K562 (cell line): ENCODE measurements around the gene CCDC167. TPM values are rescaled to one million over a fixed set of nuclear protein-coding genes. Genes with fewer than 3 reads are reported as not detected.
A peak's percentile ranks its signal among the peaks of the same experiment; 100 is the strongest.

Experiments used
- ATAC-seq: fragments of 200-7000 bp; cut with Tn5 transposase; 3 replicates; pipeline ENCODE4 v1.9.1; 2020; ENCODE audit warnings: moderate library complexity
- BruUV-seq: library from RNA; stranded (reverse); fragments of 400-500 nt; replicated peaks from 2 replicates; lab custom pipeline; 2021; lab: Mats Ljungman, UMichigan
- CTCF ChIA-PET: fragments of 300-600 bp; formaldehyde crosslinking; extraction: SDS; loops from one replicate; lab custom pipeline; 2021; ENCODE audit warnings: low intra/inter-chr PET ratio; lab: Yijun Ruan, JAX
- POLR2A ChIA-PET: fragments of 300-600, 350-650 bp; sonication (Branson Sonifier 250); formaldehyde crosslinking; extraction: SDS; loops from one replicate; lab custom pipeline; 2021; ENCODE audit warnings: antibody characterized with exemption, inconsistent platforms; lab: Yijun Ruan, JAX
- DNase-seq, 4 experiments: peaks; one replicate each; pipeline versions ENCODE4 v3.0.0 to v3.0.0-alpha.2; 2011 to 2018; ENCODE audit warnings: low spot score in 3 of 4, mixed read lengths in 3 of 4; ENCODE audit errors: extremely low read depth in 1 of 4
- FAIRE-seq: peaks from 2 replicates; lab custom pipeline; 2011; peaks lifted over from hg19 to GRCh38; lab: Jason Lieb, UNC
- H2AFZ ChIP-seq: 2 replicates; pipeline ENCODE4 v1.6.0; 2011; ENCODE audit warnings: low read depth, low read length, control low read depth, inconsistent platforms
- H3K27ac ChIP-seq: fragments of 200-600 bp; 3 replicates; pipeline ENCODE4 v1.8.0; 2011; ENCODE audit warnings: low read depth, mild to moderate bottlenecking, control low read depth, inconsistent platforms, low read length, moderate library complexity, mixed read lengths; ENCODE audit errors: extremely low read depth
- H3K27me3 ChIP-seq, 2 experiments: fragments of 300-600 bp in 1 of 2; 2 replicates in 1 of 2; 3 replicates in 1 of 2; pipeline versions ENCODE4 v1.6.0 to v1.8.0; 2011; ENCODE audit warnings: inconsistent platforms in 2 of 2, low read length in 2 of 2, mild to moderate bottlenecking in 1 of 2, mixed read lengths in 1 of 2, moderate library complexity in 1 of 2; ENCODE audit not compliant: control insufficient read depth in 2 of 2, insufficient read depth in 2 of 2
- H3K36me3 ChIP-seq: fragments of 300-600 bp; 3 replicates; pipeline ENCODE4 v1.8.0; 2011; ENCODE audit warnings: mild to moderate bottlenecking, low read length, inconsistent platforms; ENCODE audit not compliant: control insufficient read depth, insufficient read depth
- H3K4me1 ChIP-seq, 2 experiments: fragments of 200-600 bp in 1 of 2; replicated peaks in 1 of 2; 2 replicates in 1 of 2; 3 replicates in 1 of 2; pipeline versions ENCODE4 v1.5.1 to v1.8.0; 2011; ENCODE audit warnings: inconsistent platforms in 2 of 2, low read length in 2 of 2, mild to moderate bottlenecking in 1 of 2, mixed read lengths in 1 of 2, moderate library complexity in 1 of 2; ENCODE audit not compliant: control insufficient read depth in 2 of 2, insufficient read depth in 2 of 2
- H3K4me2 ChIP-seq: 2 replicates; pipeline ENCODE4 v1.6.1; 2011; ENCODE audit warnings: low read length, control low read depth, inconsistent platforms, mixed read lengths; ENCODE audit not compliant: insufficient read depth
- H3K4me3 ChIP-seq: fragments of 200-600 bp; sonication (generic), shearing (Covaris generic); 2 replicates; pipeline ENCODE4 v1.5.1; 2016; ENCODE audit warnings: control low read depth, inconsistent platforms
- H3K79me2 ChIP-seq: fragments of 200-600 bp; 3 replicates; pipeline ENCODE4 v1.8.0; 2011; ENCODE audit warnings: low read length, inconsistent platforms; ENCODE audit not compliant: control insufficient read depth, insufficient read depth
- H3K9ac ChIP-seq, 2 experiments: 2 replicates each; pipeline versions ENCODE4 v1.6.0 to v1.6.1; 2011; ENCODE audit warnings: low read depth in 2 of 2, low read length in 2 of 2, control low read depth in 1 of 2, inconsistent platforms in 1 of 2, mild to moderate bottlenecking in 1 of 2, mixed read lengths in 1 of 2; ENCODE audit not compliant: insufficient read depth in 1 of 2
- H3K9me1 ChIP-seq: one replicate; pipeline ENCODE4 v1.6.0; 2011; ENCODE audit warnings: inconsistent platforms, mild to moderate bottlenecking, low read length, moderate library complexity; ENCODE audit not compliant: control insufficient read depth, insufficient read depth
- H3K9me3 ChIP-seq: replicated peaks from 2 replicates; pipeline ENCODE4 v1.5.1; 2011; ENCODE audit warnings: low read depth, low read length, inconsistent platforms; ENCODE audit not compliant: control insufficient read depth, insufficient read depth
- H4K20me1 ChIP-seq: replicated peaks from 2 replicates; pipeline ENCODE4 v1.6.1; 2011; ENCODE audit warnings: low read length, inconsistent platforms, mixed read lengths; ENCODE audit not compliant: control insufficient read depth, insufficient read depth
- WGBS: fragments of 100-300 bp; shearing (Covaris generic); methylation state at CpG from one replicate; pipeline ENCODE4 v1.1.6; 2016; ENCODE audit warnings: low coverage, mixed read lengths; ENCODE audit not compliant: insufficient coverage; ENCODE audit errors: missing lambda C conversion rate; 5-methylcytosine and 5-hydroxymethylcytosine counted together
- in situ Hi-C: fragments of 300-500 bp; cut with MboI; formaldehyde crosslinking; loops from 4 replicates; pipeline ENCODE4 v1.15.0; 2018; ENCODE audit warnings: inconsistent platforms, mixed read lengths
- intact Hi-C: fragments of 100-400 bp; cut with micrococcal nuclease; formaldehyde crosslinking; loops from 2 replicates; pipeline ENCODE4 v1.14.2; 2022
- polyA plus RNA-seq, 8 experiments: library from polyadenylated mRNA; depleted of rRNA in 4 of 8; stranded (reverse) in 5 of 8; unstranded in 3 of 8; fragments of >200 nt; fragmentation: Nextera tagmentation in 2 of 8; fragmentation: Illumina TruSeq in 1 of 8; extraction: Ambion mirVana in 2 of 8; extraction: Trizol in 1 of 8; gene quantifications; 2 replicates each; pipeline versions ENCODE4 v1.2.1 to v1.2.3, GENCODE V29; 2011 to 2014; ENCODE audit warnings: inconsistent platforms in 1 of 8, missing spikeins in 1 of 8
- total RNA-seq, 7 experiments: library from RNA; depleted of rRNA in 6 of 7; stranded (reverse); fragments of >200 nt in 6 of 7; fragmentation: Illumina TruSeq in 2 of 7; extraction: Trizol in 2 of 7; gene quantifications; 2 replicates each; pipeline versions ENCODE4 v1.2.1 to v1.2.3, GENCODE V29; 2011 to 2021; ENCODE audit warnings: low replicate concordance in 1 of 7
- TF ChIP-seq, protein P1 (sequence below): fragments of 250-450 bp; sonication (Bioruptor Pico); IDR thresholded peaks from 2 replicates; pipeline ENCODE4 v1.4.0; 2020; ENCODE audit warnings: borderline replicate concordance
- TF ChIP-seq, protein P2 (sequence below), 3 experiments: IDR thresholded peaks in 2 of 3; conservative IDR thresholded peaks in 1 of 3; 2 replicates each; pipeline ENCODE4 v1.5.1; 2011 to 2012; ENCODE audit warnings: low read length in 3 of 3, mild to moderate bottlenecking in 3 of 3, control low read depth in 2 of 3, improper control_type of control experiment in 1 of 3, inconsistent platforms in 1 of 3, low read depth in 1 of 3, mixed read lengths in 1 of 3, moderate library complexity in 1 of 3; ENCODE audit not compliant: insufficient read depth in 2 of 3

Gene CCDC167
- total and polyA plus RNA-seq, 9 of the 15 experiments (the other 6 are each of a cell fraction or from before 2014, with no cell fraction given): 26.0 to 114 (median 45.2) TPM

DNA sequence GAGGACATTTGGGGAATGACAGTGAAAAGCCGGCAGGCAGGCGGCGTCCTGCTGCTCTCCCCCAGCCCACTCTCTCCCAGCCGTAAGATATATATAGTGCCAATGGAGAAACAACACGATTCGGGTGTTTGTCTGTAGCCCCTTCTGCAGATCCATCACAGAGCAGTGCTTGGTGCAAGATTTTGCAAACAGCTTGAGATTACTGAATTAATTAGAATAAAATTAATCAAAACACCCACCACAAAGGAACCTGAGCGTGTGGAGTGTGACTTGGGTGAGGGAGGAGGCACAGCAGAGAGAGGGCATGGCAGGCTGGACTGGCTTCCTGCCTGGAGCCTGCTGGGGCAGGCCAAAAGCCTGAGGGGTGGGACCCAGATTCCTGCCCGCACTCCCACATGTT, 28.8 kb upstream of the CCDC167 start:
- TF ChIP-seq, protein P1, sequence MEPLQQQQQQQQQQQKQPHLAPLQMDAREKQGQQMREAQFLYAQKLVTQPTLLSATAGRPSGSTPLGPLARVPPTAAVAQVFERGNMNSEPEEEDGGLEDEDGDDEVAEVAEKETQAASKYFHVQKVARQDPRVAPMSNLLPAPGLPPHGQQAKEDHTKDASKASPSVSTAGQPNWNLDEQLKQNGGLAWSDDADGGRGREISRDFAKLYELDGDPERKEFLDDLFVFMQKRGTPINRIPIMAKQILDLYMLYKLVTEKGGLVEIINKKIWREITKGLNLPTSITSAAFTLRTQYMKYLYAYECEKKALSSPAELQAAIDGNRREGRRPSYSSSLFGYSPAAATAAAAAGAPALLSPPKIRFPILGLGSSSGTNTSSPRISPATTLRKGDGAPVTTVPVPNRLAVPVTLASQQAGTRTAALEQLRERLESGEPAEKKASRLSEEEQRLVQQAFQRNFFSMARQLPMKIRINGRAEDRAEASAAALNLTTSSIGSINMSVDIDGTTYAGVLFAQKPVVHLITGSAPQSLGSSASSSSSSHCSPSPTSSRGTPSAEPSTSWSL (CRISPR knock-in tag): no peak
- TF ChIP-seq, protein P2, sequence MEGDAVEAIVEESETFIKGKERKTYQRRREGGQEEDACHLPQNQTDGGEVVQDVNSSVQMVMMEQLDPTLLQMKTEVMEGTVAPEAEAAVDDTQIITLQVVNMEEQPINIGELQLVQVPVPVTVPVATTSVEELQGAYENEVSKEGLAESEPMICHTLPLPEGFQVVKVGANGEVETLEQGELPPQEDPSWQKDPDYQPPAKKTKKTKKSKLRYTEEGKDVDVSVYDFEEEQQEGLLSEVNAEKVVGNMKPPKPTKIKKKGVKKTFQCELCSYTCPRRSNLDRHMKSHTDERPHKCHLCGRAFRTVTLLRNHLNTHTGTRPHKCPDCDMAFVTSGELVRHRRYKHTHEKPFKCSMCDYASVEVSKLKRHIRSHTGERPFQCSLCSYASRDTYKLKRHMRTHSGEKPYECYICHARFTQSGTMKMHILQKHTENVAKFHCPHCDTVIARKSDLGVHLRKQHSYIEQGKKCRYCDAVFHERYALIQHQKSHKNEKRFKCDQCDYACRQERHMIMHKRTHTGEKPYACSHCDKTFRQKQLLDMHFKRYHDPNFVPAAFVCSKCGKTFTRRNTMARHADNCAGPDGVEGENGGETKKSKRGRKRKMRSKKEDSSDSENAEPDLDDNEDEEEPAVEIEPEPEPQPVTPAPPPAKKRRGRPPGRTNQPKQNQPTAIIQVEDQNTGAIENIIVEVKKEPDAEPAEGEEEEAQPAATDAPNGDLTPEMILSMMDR (IDR thresholded peaks at IDR 0.05 in 2 of 3, conservative IDR thresholded peaks at IDR 0.05 in 1 of 3; ENCODE audit: insufficient read depth in 2 of 3, low read depth in 1 of 3, low read length in 3 of 3): peak in 1 of 3 experiments; percentile 12; a peak in 1 of 6 replicates
- Histone ChIP-seq H3K4me1 (no peaks in the 10 kb centered on the region), H3K36me3 (no peaks in the 10 kb centered on the region), H3K27me3 (peaks cover 43 to 63% of the 10 kb centered on the region in 2 experiments), H2AFZ (no peak overlapping the region), H3K9me3 (no peaks in the 10 kb centered on the region), H4K20me1 (peaks cover 10% of the 10 kb centered on the region; the same call in 1 of the 2 replicates), H3K4me3 (no peak overlapping the region), H3K79me2 (no peaks in the 10 kb centered on the region), H3K9me1 (no peaks in the 10 kb centered on the region), H3K27ac (no peak overlapping the region), H3K4me2 (no peak overlapping the region), H3K9ac (0 out of 4 replicates have a peak overlapping the region, but pooled peaks of 1 of the 2 experiments have one; percentile 30)
- in situ Hi-C loops (no loop called here), intact Hi-C loops (no loop called here)
- ChIA-PET CTCF (no interaction called here), POLR2A (interaction anchor here (1.1 to 2.3 kb wide), 3 partner anchors 10 to 22 kb away, joined by 3 to 8 read pairs (median 6); no protein-coding TSS in a partner anchor)
- DNase-seq: no peak
- ATAC-seq: no peak
- no TSS peak for BruUV-seq
- WGBS: 3% methylated on average over 8 of the region's 8 CpGs
- no peak for FAIRE-seq
